CD14-positive monocyte (primary cell): ENCODE measurements around the gene CNOT3. TPM values are rescaled to one million over a fixed set of nuclear protein-coding genes. Genes with fewer than 3 reads are reported as not detected.

Experiments used
- DNase-seq, 3 donors: peaks; one replicate each; pipeline ENCODE4 v3.0.0-alpha.2; 2011 to 2022
- H2AFZ ChIP-seq: 2 replicates; pipeline ENCODE4 v1.6.0; 2012; ENCODE audit warnings: mild to moderate bottlenecking, low read depth, low read length, inconsistent platforms; ENCODE audit not compliant: insufficient read depth, poor library complexity, severe bottlenecking
- H3K27ac ChIP-seq, 2 donors: 1 replicate in 1 of 2; 2 replicates in 1 of 2; pipeline ENCODE4 v1.5.1; 2012 to 2013; ENCODE audit warnings: low read length in 2 of 2, control low read depth in 1 of 2, inconsistent platforms in 1 of 2, low read depth in 1 of 2, mild to moderate bottlenecking in 1 of 2
- H3K27me3 ChIP-seq, 2 donors: one replicate each; pipeline versions ENCODE4 v1.6.0 to v1.6.1; 2011 to 2013; ENCODE audit warnings: low read length in 2 of 2; ENCODE audit not compliant: control insufficient read depth in 2 of 2, insufficient read depth in 2 of 2
- H3K36me3 ChIP-seq, 2 donors: replicated peaks in 1 of 2; 1 replicate in 1 of 2; 2 replicates in 1 of 2; pipeline versions ENCODE4 v1.5.1 to v1.6.1; 2012 to 2013; ENCODE audit warnings: low read length in 2 of 2, control low read depth in 1 of 2, inconsistent platforms in 1 of 2, mild to moderate bottlenecking in 1 of 2; ENCODE audit not compliant: insufficient read depth in 2 of 2, control insufficient read depth in 1 of 2
- H3K4me1 ChIP-seq, 2 donors: 1 replicate in 1 of 2; 2 replicates in 1 of 2; pipeline versions ENCODE4 v1.5.1 to v1.6.1; 2012 to 2013; ENCODE audit warnings: low read length in 2 of 2, control low read depth in 1 of 2, inconsistent platforms in 1 of 2, mild to moderate bottlenecking in 1 of 2, moderate library complexity in 1 of 2; ENCODE audit not compliant: insufficient read depth in 2 of 2, control insufficient read depth in 1 of 2
- H3K4me2 ChIP-seq: replicated peaks from 2 replicates; pipeline ENCODE3; 2012; ENCODE audit warnings: low read length, moderate library complexity, mild to moderate bottlenecking; ENCODE audit not compliant: poor library complexity, severe bottlenecking; ENCODE audit errors: extremely low read depth
- H3K4me3 ChIP-seq, 3 experiments: fragments of 200-600 bp in 1 of 3; sonication (generic) in 1 of 3; replicated peaks in 1 of 3; 1 replicate in 2 of 3; 2 replicates in 1 of 3; pipeline ENCODE4 v1.5.1; 2011 to 2013; ENCODE audit warnings: low read length in 3 of 3, mild to moderate bottlenecking in 3 of 3, control low read depth in 2 of 3, low read depth in 2 of 3, inconsistent platforms in 1 of 3, moderate library complexity in 1 of 3
- H3K79me2 ChIP-seq: 2 replicates; pipeline ENCODE4 v1.6.0; 2012; ENCODE audit warnings: mild to moderate bottlenecking, control low read depth, inconsistent platforms, low read length, moderate library complexity; ENCODE audit not compliant: insufficient read depth
- H3K9ac ChIP-seq: 2 replicates; pipeline ENCODE4 v1.6.0; 2017; ENCODE audit warnings: low read length, mild to moderate bottlenecking; ENCODE audit not compliant: insufficient read depth, poor library complexity, severe bottlenecking
- H3K9me3 ChIP-seq, 2 donors: replicated peaks in 1 of 2; 1 replicate in 1 of 2; 2 replicates in 1 of 2; pipeline versions ENCODE4 v1.5.1 to v1.6.1; 2012 to 2013; ENCODE audit warnings: low read length in 2 of 2, control low read depth in 1 of 2; ENCODE audit not compliant: control insufficient read depth in 1 of 2, insufficient read depth in 1 of 2
- H4K20me1 ChIP-seq: 2 replicates; pipeline ENCODE4 v1.6.0; 2012; ENCODE audit warnings: mild to moderate bottlenecking, low read length, control low read depth, moderate library complexity; ENCODE audit not compliant: insufficient read depth
- H3K27ac Mint-ChIP-seq, 7 donors: one replicate each; pipeline ENCODE4 v1.8.0; 2020; ENCODE audit warnings: mild to moderate bottlenecking in 7 of 7, mixed read lengths in 7 of 7, moderate library complexity in 6 of 7, inconsistent platforms in 2 of 7
- H3K27me3 Mint-ChIP-seq, 3 donors: one replicate each; pipeline ENCODE4 v1.8.0; 2021 to 2022; ENCODE audit warnings: low read depth in 3 of 3, mild to moderate bottlenecking in 3 of 3, mixed read lengths in 3 of 3, moderate library complexity in 3 of 3, inconsistent platforms in 1 of 3
- H3K36me3 Mint-ChIP-seq, 2 donors: one replicate each; pipeline ENCODE4 v1.8.0; 2020; ENCODE audit warnings: mixed read lengths in 2 of 2, inconsistent platforms in 1 of 2, mild to moderate bottlenecking in 1 of 2
- H3K4me1 Mint-ChIP-seq: one replicate; pipeline ENCODE4 v1.8.0; 2020; ENCODE audit warnings: mild to moderate bottlenecking, mixed read lengths
- H3K4me3 Mint-ChIP-seq, 2 donors: one replicate each; pipeline ENCODE4 v1.8.0; 2020; ENCODE audit warnings: mild to moderate bottlenecking in 2 of 2, mixed read lengths in 2 of 2, moderate library complexity in 1 of 2
- H3K9me3 Mint-ChIP-seq, 7 donors: one replicate each; pipeline ENCODE4 v1.8.0; 2020 to 2022; ENCODE audit warnings: mixed read lengths in 7 of 7, mild to moderate bottlenecking in 6 of 7, moderate library complexity in 6 of 7, inconsistent platforms in 2 of 7
- CTCF ChIP-seq: fragments of 200-600 bp; IDR thresholded peaks from one replicate; pipeline ENCODE4 v1.8.0; 2022; ENCODE audit warnings: antibody characterized with exemption, mild to moderate bottlenecking
- WGBS: methylation state at CpG from one replicate; pipeline ENCODE4 v1.1.5; 2013; ENCODE audit warnings: missing lambda C conversion rate; ENCODE audit not compliant: insufficient coverage; 5-methylcytosine and 5-hydroxymethylcytosine counted together
- intact Hi-C, 2 donors: fragments of 100-400 bp; cut with micrococcal nuclease; formaldehyde crosslinking; loops; one replicate each; pipeline versions ENCODE4 v1.15.0 to v1.15.1; 2023
- polyA minus RNA-seq: library from RNA; depleted of rRNA, polyadenylated mRNA; stranded (reverse); fragments of >200 nt; gene quantifications from 2 replicates; pipeline ENCODE4 v1.2.3, GENCODE V29; 2012
- polyA plus RNA-seq, 3 donors: library from polyadenylated mRNA; depleted of rRNA in 1 of 3; unstranded in 2 of 3; stranded (reverse) in 1 of 3; fragments of 300-500 nt in 2 of 3; fragments of >200 nt in 1 of 3; fragmentation: Illumina TruSeq in 2 of 3; gene quantifications; 1 replicate in 2 of 3; 2 replicates in 1 of 3; pipeline ENCODE4 v1.2.3, GENCODE V29; 2012 to 2021
- total RNA-seq, 12 experiments: library from RNA in 1 of 12; stranded (reverse) in 1 of 12; fragments of 120-200 nt in 1 of 12; gene quantifications; one replicate each; pipeline ENCODE4 v1.2.4 and lab custom pipeline; 2013 to 2026; ENCODE audit warnings: mixed read lengths in 6 of 12, inconsistent platforms in 1 of 12

CNOT3 gene
- 8.5 TPM for total RNA-seq (2013)
- polyA plus RNA-seq (10 to 100 TPM in 1 of 3 donors, 1 to 10 TPM in 2; 3.0 to 22.5 (median 4.2) TPM), polyA minus RNA-seq (8.9 and 23.1 TPM in 2 replicates), total RNA-seq (lab: John Stamatoyannopoulos, UW) (12.1 to 41.8 (median 17.2) reads per million in 11 experiments)

- intact Hi-C loops = loop anchor here (1.0 to 2.0 kb wide), 3 partner anchors 21 to 36 kb away; partner anchors contain the start of genes LENG1 (in 2 of the 2) and NDUFA3 (in 1 of the 2)
- Mint-ChIP-seq H3K36me3 (peaks cover 19 to 33% of the 10 kb centered on the region in 2 donors), H3K27me3 (peaks cover 2 to 12% (median 2%) of the 10 kb centered on the region in 3 donors)
Observed at GRCh38 chr19:54137699-54138488, at the start of gene CNOT3. Gene CNOT3, plus strand, starts transcription at chr19:54137762. Its CDS starts 5,217 bp downstream, at chr19:54142979.

More at GRCh38 chr19:54137699-54138488, at the start of gene CNOT3:
- peaks cover 0 to 2% (median 0%) of the 10 kb centered on the region in 7 donors for H3K9me3 Mint-ChIP-seq
- H3K4me3 ChIP-seq = peak within 1 kb of the TSS; percentile 66 to 92 (median 87)
- H3K27ac ChIP-seq = peak within 1 kb of the TSS; percentile 21 to 91
- H3K4me1 ChIP-seq = peaks cover 28 to 39% of the 10 kb centered on the region in 2 donors
- H3K4me2 ChIP-seq = peak within 1 kb of the TSS; percentile 93
- H3K36me3 ChIP-seq = peaks cover 30 to 38% of the 10 kb centered on the region in 2 donors
- H3K27ac Mint-ChIP-seq = peak within 1 kb of the TSS; percentile 82 to 95 (median 94)
- H3K27me3 ChIP-seq = peaks cover 0 to 3% of the 10 kb centered on the region in 2 donors
- H3K9me3 ChIP-seq = peaks cover 0 to 2% of the 10 kb centered on the region in 2 donors
- peaks cover 49% of the 10 kb centered on the region for H4K20me1 ChIP-seq
- H3K9ac ChIP-seq = peak within 1 kb of the TSS; percentile 100
- peak within 1 kb of the TSS; percentile 74 for H2AFZ ChIP-seq
- peaks cover 38% of the 10 kb centered on the region for H3K4me1 Mint-ChIP-seq
- H3K79me2 ChIP-seq = peaks cover 53% of the 10 kb centered on the region
- TF ChIP-seq CTCF = no peak
- H3K4me3 Mint-ChIP-seq = peak within 1 kb of the TSS; percentile 82 to 93
- under 1% methylated on average over 74 of the region's 103 CpGs for WGBS
- DNase-seq = peak in 1 of 3 donors; percentile 19
